Measurements from ENCODE around the gene OR4P4.

Gene OR4P4

DNA sequence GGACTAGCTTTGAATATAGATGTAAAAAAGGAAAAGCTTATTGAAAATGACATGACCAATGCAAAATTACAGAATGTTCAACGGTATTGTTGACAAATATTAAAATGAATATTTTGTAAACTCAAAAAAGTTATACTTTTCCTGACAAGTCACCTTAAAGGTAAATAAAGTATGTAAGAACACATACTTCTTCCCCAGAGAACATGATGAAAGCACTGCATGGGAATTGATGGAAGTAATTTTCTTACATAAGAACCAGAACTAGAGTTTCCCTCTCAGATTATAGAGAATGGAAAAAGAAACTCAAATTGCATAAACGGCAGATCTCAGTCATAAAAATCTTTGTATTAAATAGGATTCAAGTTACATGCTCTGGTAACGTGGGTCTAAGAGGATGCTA, at the start of gene OR4P4:
OR4P4 (plus strand) TSS at position 301 of the 400 bp plus-strand sequence.
- no peak for DNase-seq

DNA sequence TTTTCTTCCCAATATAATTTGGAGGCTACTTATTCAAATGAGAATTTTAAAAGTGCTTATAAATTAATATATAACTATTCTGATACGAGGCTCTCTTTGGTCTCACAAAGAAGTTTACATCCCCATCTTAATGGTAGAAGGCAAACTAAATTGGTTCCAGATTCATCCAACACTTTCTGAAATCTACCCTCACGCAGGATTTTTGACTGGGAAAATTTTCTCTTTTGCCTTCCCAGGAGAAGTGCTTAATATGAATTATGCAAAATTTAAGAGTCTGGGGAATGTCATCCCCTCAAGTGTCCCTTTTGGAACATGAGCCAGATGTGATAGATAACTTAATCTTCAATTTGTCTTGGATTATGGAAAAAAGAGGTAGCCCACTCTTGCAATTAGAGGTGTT, 27.4 kb upstream of the OR4P4 start, which contains the start of gene OR4C11:
OR4C11 (minus strand) TSS at position 101 of the 400 bp plus-strand sequence. CDS start 3,272 bp downstream, outside the sequence.
- DNase-seq: no peak

DNA sequence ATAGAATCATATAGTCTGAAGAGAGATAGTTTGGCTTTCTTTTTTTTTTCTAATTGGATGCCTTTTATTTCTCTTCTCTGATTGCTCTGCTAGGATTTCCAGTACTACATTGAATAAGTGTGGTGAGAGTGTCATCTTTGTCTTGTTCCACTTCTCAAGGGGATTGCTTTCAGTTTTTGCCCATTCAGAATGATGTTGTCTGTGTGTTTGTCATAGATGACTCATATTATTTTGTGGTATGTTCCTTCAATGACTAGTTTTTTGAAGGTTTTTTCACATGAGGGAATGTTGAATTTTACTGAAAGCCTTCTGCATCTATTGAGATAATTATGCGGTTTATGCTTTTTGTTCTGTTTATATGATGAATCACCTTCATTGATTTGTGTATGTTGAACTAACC, 10.4 kb upstream of the OR4P4 start:
- no peak for DNase-seq

DNA sequence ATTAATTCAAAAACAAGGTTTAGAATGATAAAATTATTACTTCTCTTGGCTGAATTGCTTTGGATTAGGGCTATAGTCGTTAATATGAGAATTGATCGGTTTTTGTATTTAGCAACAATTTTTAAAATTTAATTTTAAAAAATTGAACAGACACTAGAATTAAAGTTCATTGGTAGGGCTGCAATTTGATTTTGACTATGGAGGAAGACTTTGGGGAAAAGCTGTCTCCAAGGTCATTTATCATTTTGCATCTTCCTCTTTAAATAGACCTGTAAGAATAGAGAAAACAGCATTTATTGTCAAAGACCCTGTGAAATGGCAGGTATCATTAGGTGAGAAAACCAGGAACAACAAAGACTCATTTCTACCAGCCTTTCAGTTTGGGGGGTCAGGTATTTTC, 13.1 kb downstream of the OR4P4 start, which contains the start of gene OR4S2:
OR4S2 (plus strand) TSS at position 301 of the 400 bp plus-strand sequence. CDS start 2,577 bp downstream, outside the sequence.
- no peak for DNase-seq

DNA sequence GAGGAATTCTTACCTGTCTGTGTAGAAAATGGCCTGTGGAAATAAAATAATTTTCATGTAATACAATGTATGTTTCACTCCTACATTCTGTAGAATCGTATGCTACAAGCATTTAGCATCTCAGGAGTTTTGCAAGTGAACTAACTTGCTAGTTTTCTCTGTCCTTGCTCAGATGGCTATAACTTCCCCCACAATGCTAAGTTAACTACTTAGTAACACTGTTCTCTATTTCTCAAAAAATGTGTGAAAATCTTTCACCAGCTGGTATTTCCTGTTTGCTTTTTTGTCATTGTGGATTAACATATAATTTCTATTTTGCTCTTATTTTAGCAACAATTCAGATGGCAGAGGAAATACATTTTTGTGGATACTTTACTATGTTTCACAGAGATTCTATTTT, 17.6 kb downstream of the OR4P4 start:
- DNase-seq: no peak

DNA sequence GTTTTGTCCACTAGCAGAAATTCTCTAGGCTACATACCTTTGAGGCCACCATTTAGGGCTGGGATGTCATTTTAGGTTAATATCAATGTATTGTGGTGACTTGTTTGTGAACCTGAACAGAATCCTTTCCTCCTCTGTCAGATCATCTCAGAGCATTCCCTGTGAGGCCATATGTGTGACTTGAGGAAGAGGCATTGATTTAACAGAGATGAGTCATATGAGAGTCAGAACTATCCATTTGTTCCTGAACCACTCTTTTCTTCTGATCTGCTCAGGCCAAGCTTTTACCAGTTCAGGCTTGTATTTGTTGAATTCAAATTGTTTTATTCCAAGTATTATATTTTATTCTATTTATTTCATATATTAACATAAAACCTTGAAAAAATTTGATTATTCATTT, 20.2 kb downstream of the OR4P4 start:
- no peak for DNase-seq

DNA sequence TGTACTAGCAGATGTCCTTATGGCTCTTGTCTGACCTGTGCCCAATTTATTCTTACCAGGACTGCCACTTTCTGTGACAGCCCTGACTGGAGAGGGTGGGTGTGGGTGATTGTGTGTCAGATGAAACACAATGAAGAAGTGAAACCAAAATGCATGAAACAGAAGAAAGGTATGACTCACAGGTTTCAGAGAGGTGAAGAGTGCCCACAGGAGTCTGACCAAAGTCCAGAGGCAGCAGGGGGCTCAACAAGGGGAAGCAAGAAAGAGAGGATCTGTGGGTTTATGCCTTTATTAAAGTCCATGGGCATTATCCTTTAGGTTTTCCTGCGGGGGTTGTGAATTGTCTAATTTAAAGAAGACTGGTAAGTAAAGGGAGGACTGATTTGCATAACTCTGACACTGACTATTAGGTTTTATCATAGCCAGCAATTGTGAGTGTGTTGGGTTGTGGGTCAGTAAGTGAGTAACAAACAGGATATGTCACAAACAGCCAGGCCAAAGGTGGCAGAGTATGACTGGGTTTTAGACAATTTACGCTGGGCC, 23.2 kb downstream of the OR4P4 start:
- no peak for DNase-seq

DNA sequence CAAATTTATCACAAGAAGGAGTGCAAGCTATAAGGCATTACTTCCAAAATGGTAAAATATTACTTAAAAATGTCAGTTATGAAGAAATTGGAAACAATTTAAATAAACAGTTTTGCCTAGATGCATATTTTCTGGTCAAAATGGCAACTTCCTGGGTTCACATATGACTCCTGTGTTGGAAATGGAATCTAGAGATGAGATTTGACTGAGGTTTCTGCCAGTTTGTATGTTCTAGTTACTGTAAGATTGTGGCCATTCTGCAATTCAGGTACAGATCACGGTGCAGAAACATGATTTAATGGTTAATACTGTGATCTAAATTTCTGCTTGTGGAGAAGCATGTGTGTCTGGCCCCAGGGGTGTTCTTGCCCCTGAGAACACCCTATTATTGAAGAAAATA, 23.7 kb downstream of the OR4P4 start:
- DNase-seq: no peak

DNA sequence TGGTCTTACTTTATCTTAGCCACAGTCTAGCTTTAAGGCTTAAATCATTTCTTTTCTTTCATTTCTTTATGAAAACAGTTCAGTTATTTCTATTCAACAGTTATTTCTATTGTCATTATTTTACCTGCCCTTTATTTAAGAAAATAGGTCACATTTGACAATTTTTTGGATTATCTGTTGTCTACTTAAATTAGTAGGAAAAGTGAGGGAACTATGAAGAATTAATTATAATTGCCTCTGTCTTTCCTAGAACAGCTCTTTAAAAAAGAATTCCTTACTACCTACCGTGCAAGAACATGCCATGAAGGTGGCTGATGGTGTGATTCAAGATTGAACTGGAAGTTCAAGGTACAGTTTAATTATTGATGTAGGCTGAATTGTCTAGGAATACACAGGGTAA, 27.0 kb downstream of the OR4P4 start, which contains the start of gene OR4C6:
OR4C6 (plus strand) TSS at position 301 of the 400 bp plus-strand sequence. CDS start 2,966 bp downstream, outside the sequence.
- DNase-seq: no peak

DNA sequence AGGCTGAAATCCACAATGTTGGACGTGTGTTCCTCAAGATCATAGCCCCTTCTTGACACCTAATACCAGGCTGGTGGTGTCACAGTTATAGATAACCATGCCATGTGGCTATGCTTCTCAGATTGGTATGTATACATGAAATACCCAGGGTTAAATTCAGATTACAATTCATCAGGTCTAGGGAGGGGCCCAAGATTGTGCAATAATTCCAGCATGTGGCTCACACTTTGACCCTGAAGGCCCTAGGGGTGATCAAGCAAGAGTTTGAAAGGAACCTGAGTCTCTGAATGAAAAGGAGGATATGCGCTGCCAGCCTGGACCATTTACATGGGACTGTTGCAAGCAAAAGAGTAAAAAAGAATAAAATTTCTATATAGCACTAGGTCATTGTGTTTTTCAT, 34.5 kb downstream of the OR4P4 start:
- DNase-seq: no peak

DNA sequence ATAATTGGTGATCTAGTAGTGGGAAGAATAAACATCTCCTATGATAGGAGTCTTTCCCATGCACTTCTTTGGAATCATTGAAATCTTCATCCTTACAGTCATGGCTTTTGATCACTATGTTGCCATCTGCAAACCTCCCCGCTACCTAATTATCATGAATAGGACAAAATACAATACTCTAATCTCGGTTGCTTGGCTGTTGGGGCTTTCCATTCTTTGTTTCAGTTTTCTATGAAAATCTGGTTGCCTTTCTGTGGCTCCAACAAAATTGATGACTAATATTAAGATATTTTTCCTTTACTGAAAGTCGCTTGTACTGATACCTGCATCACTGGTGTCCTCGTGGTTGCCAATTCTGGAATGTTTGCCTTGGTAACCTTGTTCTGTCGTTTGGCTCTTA, 38.9 kb downstream of the OR4P4 start:
- no peak for DNase-seq
